Mesenteric fat pad (tissue), 1 donor: Measurements from ENCODE around the gene A2ML1. TPM values are rescaled to one million over a fixed set of nuclear protein-coding genes. Genes with fewer than 3 reads are reported as not detected.
"Not testable (repeated sequence)": the region's sequence is repeated elsewhere in the genome, so short reads cannot be mapped to it uniquely, and the experiment has no call there.

Experiments used
- DNase-seq: peaks from one replicate; pipeline ENCODE4 v3.0.0-alpha.2; 2020; ENCODE audit warnings: low spot score
- total RNA-seq: library from RNA; stranded (reverse); fragmentation: NEBNext Ultra II Directional; extraction: Animal tissue kit (Norgen Biotek cat#: 25700); gene quantifications from one replicate; pipeline ENCODE4 v1.2.1, GENCODE V29; 2021
- donor health status: DM: yes; HTN: yes; CAD: no.

Gene A2ML1
- total RNA-seq, 1 donor from 2014 or later: not detected

GRCh38 chr12:8905546-8905945 is 83.1 kb downstream of the A2ML1 start:
- no peak for DNase-seq

- DNase-seq: no peak
Measured at GRCh38 chr12:8906266-8907180, 84.1 kb downstream of the A2ML1 start.

GRCh38 chr12:8907513-8907912 is 85.1 kb downstream of the A2ML1 start:
- DNase-seq: no peak

GRCh38 chr12:8909752-8910151 is 87.3 kb downstream of the A2ML1 start:
- DNase-seq: no peak

GRCh38 chr12:8911606-8912268 is 89.3 kb downstream of the A2ML1 start:
- no peak for DNase-seq

GRCh38 chr12:8912914-8913313 is 90.5 kb downstream of the A2ML1 start:
- no peak for DNase-seq

- DNase-seq: no peak
Measured at GRCh38 chr12:8913702-8914032, 91.2 kb downstream of the A2ML1 start.

GRCh38 chr12:8914033-8914715 is 91.8 kb downstream of the A2ML1 start, which contains the start of gene PHC1:
PHC1 (plus strand) TSS chr12:8914509; CDS start chr12:8917678, 3,169 bp downstream.
- DNase-seq: peak; percentile 92

- no peak for DNase-seq
Measured at GRCh38 chr12:8914716-8915526, 92.5 kb downstream of the A2ML1 start.

- no peak for DNase-seq
Measured at GRCh38 chr12:8916154-8916553, 93.7 kb downstream of the A2ML1 start.

- DNase-seq: no peak
Measured at GRCh38 chr12:8917031-8917430, 94.6 kb downstream of the A2ML1 start.

- DNase-seq: no peak
Measured at GRCh38 chr12:8917751-8918150, 95.3 kb downstream of the A2ML1 start.

GRCh38 chr12:8919643-8920042 is 97.2 kb downstream of the A2ML1 start:
- not testable (repeated sequence) for DNase-seq

- DNase-seq: no peak
Measured at GRCh38 chr12:8922544-8922943, 100.1 kb downstream of the A2ML1 start.

Other genes starting within 250 kb of the A2ML1 start
- not detected for gene AICDA, start 209.8 kb upstream of the A2ML1 start, total RNA-seq
- 147 TPM for gene MFAP5, start 159.8 kb upstream of the A2ML1 start, total RNA-seq
- gene RIMKLB, start 124.6 kb upstream of the A2ML1 start, total RNA-seq: 40.7 TPM
- gene PHC1, start 91.9 kb downstream of the A2ML1 start, total RNA-seq: 18.0 TPM
- 141 TPM for gene M6PR, start 127.0 kb downstream of the A2ML1 start, total RNA-seq
- 7.7 TPM for gene KLRG1, start 166.9 kb downstream of the A2ML1 start, total RNA-seq